GM23338 (cell line): ENCODE data around the gene CDK7. TPM values are rescaled to one million over a fixed set of nuclear protein-coding genes. Genes with fewer than 3 reads are reported as not detected.

ENCODE experiments used
- ATAC-seq: fragments of 200-7000 bp; cut with Tn5 transposase; 3 replicates; pipeline ENCODE4 v1.9.1; 2020
- DNase-seq: peaks from one replicate; pipeline ENCODE4 v3.0.0-alpha.2; 2015; ENCODE audit warnings: low spot score
- H2AFZ ChIP-seq: fragments of 200-600 bp; sonication (generic); 2 replicates; pipeline ENCODE4 v1.8.0; 2016; ENCODE audit warnings: antibody characterized with exemption, mild to moderate bottlenecking, moderate library complexity
- H3F3A ChIP-seq: fragments of 200-600 bp; sonication (generic); replicated peaks from 2 replicates; pipeline ENCODE4 v1.8.0; 2017; ENCODE audit warnings: antibody characterized with exemption, mixed run types, low read depth
- H3K27ac ChIP-seq: fragments of 200-600 bp; sonication (generic); 2 replicates; pipeline ENCODE4 v1.6.1; 2016; ENCODE audit warnings: low read depth
- H3K27me3 ChIP-seq: fragments of 200-600 bp; sonication (generic); 2 replicates; pipeline ENCODE4 v1.8.0; 2016; ENCODE audit warnings: mild to moderate bottlenecking, mixed run types, moderate library complexity; ENCODE audit not compliant: insufficient read depth
- H3K36me3 ChIP-seq: fragments of 200-600 bp; sonication (generic); 2 replicates; pipeline ENCODE4 v1.8.0; 2016; ENCODE audit warnings: mild to moderate bottlenecking; ENCODE audit not compliant: insufficient read depth
- H3K4me1 ChIP-seq: fragments of 200-600 bp; sonication (generic); 2 replicates; pipeline ENCODE4 v1.8.0; 2016; ENCODE audit warnings: mild to moderate bottlenecking, moderate library complexity; ENCODE audit not compliant: insufficient read depth
- H3K4me2 ChIP-seq: fragments of 200-600 bp; sonication (generic); 2 replicates; pipeline ENCODE4 v1.7.1; 2017; ENCODE audit warnings: mixed run types
- H3K4me3 ChIP-seq: fragments of 200-600 bp; sonication (generic); 2 replicates; pipeline ENCODE4 v1.6.1; 2016; ENCODE audit warnings: mixed run types
- H3K79me2 ChIP-seq: fragments of 200-600 bp; sonication (generic); replicated peaks from 2 replicates; pipeline ENCODE4 v1.8.0; 2017; ENCODE audit warnings: mild to moderate bottlenecking; ENCODE audit not compliant: insufficient read depth
- H3K9me2 ChIP-seq: fragments of 200-600 bp; sonication (generic); 2 replicates; pipeline ENCODE4 v1.8.0; 2017; ENCODE audit not compliant: insufficient read depth
- H4K20me1 ChIP-seq: fragments of 200-600 bp; sonication (generic); replicated peaks from 2 replicates; pipeline ENCODE4 v1.8.0; 2017; ENCODE audit warnings: mild to moderate bottlenecking; ENCODE audit not compliant: insufficient read depth
- H3K27ac Mint-ChIP-seq: 2 replicates; pipeline ENCODE4 v1.8.0; 2020; ENCODE audit warnings: inconsistent platforms, mild to moderate bottlenecking, moderate library complexity, mixed read lengths
- H3K27me3 Mint-ChIP-seq: 3 replicates; pipeline ENCODE4 v1.8.0; 2022; ENCODE audit warnings: low read depth, mild to moderate bottlenecking, moderate library complexity, mixed read lengths, inconsistent platforms; ENCODE audit not compliant: insufficient read depth, poor library complexity
- H3K36me3 Mint-ChIP-seq: 3 replicates; pipeline ENCODE4 v1.8.0; 2021; ENCODE audit warnings: low read depth, mild to moderate bottlenecking, inconsistent platforms, moderate library complexity, mixed read lengths
- H3K4me1 Mint-ChIP-seq: 3 replicates; pipeline ENCODE4 v1.8.0; 2020; ENCODE audit warnings: mild to moderate bottlenecking, inconsistent platforms, mixed read lengths
- H3K4me3 Mint-ChIP-seq: 3 replicates; pipeline ENCODE4 v1.8.0; 2021; ENCODE audit warnings: moderate library complexity, mild to moderate bottlenecking, inconsistent platforms, mixed read lengths
- H3K9me3 Mint-ChIP-seq: 3 replicates; pipeline ENCODE4 v1.8.0; 2020; ENCODE audit warnings: moderate library complexity, mild to moderate bottlenecking, inconsistent platforms, mixed read lengths
- CREB1 ChIP-seq: fragments of 250-450 bp; sonication (Bioruptor Pico); IDR thresholded peaks from 2 replicates; pipeline ENCODE4 v1.5.0; 2020; ENCODE audit warnings: low read depth, mild to moderate bottlenecking, moderate library complexity
- CTCF ChIP-seq, 2 experiments: fragments of 200-600 bp in 1 of 2; sonication (generic) in 1 of 2; conservative IDR thresholded peaks; 2 replicates each; pipeline versions ENCODE4 v1.5.1 to v1.6.1; 2016 to 2017; ENCODE audit warnings: antibody characterized with exemption in 2 of 2, low read depth in 2 of 2, mild to moderate bottlenecking in 2 of 2, moderate library complexity in 1 of 2
- ETS1 ChIP-seq: IDR thresholded peaks from 2 replicates; pipeline ENCODE4 v1.6.1; 2016; ENCODE audit warnings: antibody characterized with exemption
- EZH2 ChIP-seq: fragments of 200-600 bp; sonication (generic); IDR thresholded peaks from one replicate; pipeline ENCODE4 v1.8.0; 2017; ENCODE audit warnings: antibody characterized with exemption, mild to moderate bottlenecking, low read depth; ENCODE audit not compliant: unreplicated experiment
- EZH2phosphoT487 ChIP-seq: fragments of 200-600 bp; sonication (generic); IDR thresholded peaks from one replicate; pipeline ENCODE4 v1.8.1; 2018; ENCODE audit warnings: antibody characterized with exemption; ENCODE audit not compliant: unreplicated experiment
- JUNB ChIP-seq: IDR thresholded peaks from one replicate; pipeline ENCODE4 v1.6.1; 2016; ENCODE audit warnings: antibody characterized with exemption; ENCODE audit not compliant: unreplicated experiment
- NANOG ChIP-seq: IDR thresholded peaks from 2 replicates; pipeline ENCODE4 v1.6.1; 2016; ENCODE audit warnings: antibody characterized with exemption, borderline replicate concordance
- POLR2AphosphoS5 ChIP-seq: IDR thresholded peaks from 2 replicates; pipeline ENCODE4 v1.6.1; 2016; ENCODE audit warnings: antibody characterized with exemption, low read depth
- REST ChIP-seq: IDR thresholded peaks from one replicate; pipeline ENCODE4 v1.6.1; 2018; ENCODE audit warnings: antibody characterized with exemption; ENCODE audit not compliant: unreplicated experiment
- STAT1 ChIP-seq: IDR thresholded peaks from one replicate; pipeline ENCODE4 v1.6.1; 2016; ENCODE audit warnings: antibody characterized with exemption; ENCODE audit not compliant: unreplicated experiment
- ZNF114 ChIP-seq: fragments of 250-450 bp; sonication (Bioruptor Pico); IDR thresholded peaks from 2 replicates; pipeline ENCODE4 v1.5.0; 2020; ENCODE audit warnings: mild to moderate bottlenecking, moderate library complexity
- ZNF331 ChIP-seq: fragments of 250-450 bp; sonication (Bioruptor Pico); IDR thresholded peaks from 2 replicates; pipeline ENCODE4 v1.5.0; 2020; ENCODE audit warnings: low read depth, mild to moderate bottlenecking, moderate library complexity
- ZNF462 ChIP-seq: fragments of 250-450 bp; sonication (Bioruptor Pico); IDR thresholded peaks from 2 replicates; pipeline ENCODE4 v1.5.0; 2020; ENCODE audit warnings: mild to moderate bottlenecking, moderate library complexity
- polyA plus RNA-seq: library from polyadenylated mRNA; unstranded; fragments of >200 nt; fragmentation: Nextera tagmentation; extraction: Ambion mirVana; gene quantifications from 2 replicates; pipeline ENCODE4 v1.2.1, GENCODE V29; 2016
- total RNA-seq: library from RNA; depleted of rRNA; stranded (reverse); fragments of >200 nt; shearing (Covaris generic); gene quantifications from 2 replicates; pipeline ENCODE4 v1.2.3, GENCODE V29; 2014

The CDK7 gene
- total and polyA plus RNA-seq, 2 experiments from 2014 or later = 78.4 to 80.7 TPM

GRCh38 chr5:69202497-69202896 is 32.2 kb upstream of the CDK7 start:
- H3K9me3 Mint-ChIP-seq = no peaks in the 10 kb centered on the region
- ATAC-seq (no peak), DNase-seq (no peak)
- no peaks in the 10 kb centered on the region for H3K79me2 ChIP-seq
- no peak overlapping the region for H2AFZ ChIP-seq
- no peaks in the 10 kb centered on the region for H3K4me1 ChIP-seq
- peaks cover 1% of the 10 kb centered on the region for H3K27me3 Mint-ChIP-seq
- H3K27me3 ChIP-seq = no peaks in the 10 kb centered on the region
- no peaks in the 10 kb centered on the region for H3K9me2 ChIP-seq
- TF ChIP-seq EZH2 (no peak), CREB1 (no peak), ZNF331 (CRISPR knock-in tag) (no peak), REST (no peak), CTCF (conservative IDR thresholded peaks at IDR 0.05; ENCODE audit: low read depth in 2 of 2) (no peak), EZH2phosphoT487 (no peak), POLR2AphosphoS5 (no peak), JUNB (no peak), NANOG (no peak), ETS1 (no peak), ZNF114 (CRISPR knock-in tag) (no peak), STAT1 (no peak), ZNF462 (CRISPR knock-in tag) (no peak)
- H3K4me3 ChIP-seq = no peak overlapping the region
- peaks cover 37% of the 10 kb centered on the region for H3K36me3 ChIP-seq
- peaks cover 7% of the 10 kb centered on the region; the same call in 1 of the 2 replicates for H4K20me1 ChIP-seq
- H3K4me1 Mint-ChIP-seq = no peaks in the 10 kb centered on the region
- no peak overlapping the region for H3K27ac Mint-ChIP-seq
- no peaks in the 10 kb centered on the region for H3F3A ChIP-seq
- peaks cover 76% of the 10 kb centered on the region for H3K36me3 Mint-ChIP-seq
- no peak overlapping the region for H3K27ac ChIP-seq
- H3K4me3 Mint-ChIP-seq = no peak overlapping the region
- H3K4me2 ChIP-seq = no peak overlapping the region
